HG03066 (cell line): ENCODE measurements around the gene WWOX.

ENCODE experiments used
- ATAC-seq: cut with Tn5 transposase; IDR thresholded peaks from one replicate; pipeline ENCODE4 v1.9.1; 2021; ENCODE audit warnings: low read depth; ENCODE audit not compliant: unreplicated experiment

Gene WWOX

DNA sequence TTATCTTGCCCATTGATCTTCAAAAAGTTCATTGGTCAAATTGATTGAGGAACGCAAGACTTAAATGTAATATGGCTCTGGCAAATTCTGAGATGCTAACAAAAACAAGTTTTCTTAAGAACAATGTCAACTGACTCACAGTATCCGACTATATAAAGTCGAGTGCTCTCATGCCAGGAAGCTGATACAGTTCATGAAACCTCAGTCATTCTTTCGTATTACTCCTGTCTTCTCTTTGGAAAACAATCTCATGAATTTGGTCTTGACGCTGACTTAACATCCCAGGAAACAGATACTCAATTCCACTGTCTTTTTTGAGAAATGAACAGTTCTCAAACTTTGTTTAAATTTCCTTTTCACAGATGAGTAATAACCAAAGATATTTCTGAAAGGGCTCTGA is 796.2 kb downstream of the WWOX start:
- ATAC-seq = no peak

GRCh38 chr16:78896280-78896679 is 796.8 kb downstream of the WWOX start:
- ATAC-seq = no peak

- ATAC-seq = no peak
These were observed 797.8 kb downstream of the WWOX start for GRCh38 chr16:78897299-78897698.

GRCh38 chr16:78900044-78900811 is 800.8 kb downstream of the WWOX start:
- no peak for ATAC-seq

DNA sequence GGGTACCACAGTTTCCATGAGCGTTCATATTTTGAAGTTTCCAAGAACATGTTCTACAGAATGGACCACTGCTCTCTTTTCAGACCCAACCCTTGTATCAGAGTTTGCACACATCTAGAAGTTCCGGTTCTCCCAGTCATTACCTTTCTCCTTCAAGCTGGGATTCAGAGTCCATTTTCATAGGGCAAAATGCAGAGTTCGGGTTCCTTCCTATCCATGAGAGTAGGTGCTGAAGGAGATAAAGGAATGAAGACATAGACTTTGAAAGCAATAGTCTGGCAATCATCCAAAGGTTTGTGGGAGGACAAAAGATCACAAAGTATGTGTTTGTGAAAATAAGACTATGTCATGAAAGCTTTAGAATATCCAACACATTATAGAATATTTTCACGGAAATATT is 801.5 kb downstream of the WWOX start:
- no peak for ATAC-seq

GRCh38 chr16:78902321-78902720 is 802.9 kb downstream of the WWOX start:
- ATAC-seq = no peak

- no peak for ATAC-seq
These were observed 803.8 kb downstream of the WWOX start for GRCh38 chr16:78903237-78903636.

- ATAC-seq = no peak
These were observed 804.4 kb downstream of the WWOX start for GRCh38 chr16:78903843-78904242.

- no peak for ATAC-seq
These were observed 806.7 kb downstream of the WWOX start for GRCh38 chr16:78906135-78906534.

GRCh38 chr16:78909226-78909625 is 809.8 kb downstream of the WWOX start:
- ATAC-seq = no peak

GRCh38 chr16:78915811-78916345 is 816.4 kb downstream of the WWOX start:
- no peak for ATAC-seq

- no peak for ATAC-seq
These were observed 817.6 kb downstream of the WWOX start for GRCh38 chr16:78916928-78917545.

DNA sequence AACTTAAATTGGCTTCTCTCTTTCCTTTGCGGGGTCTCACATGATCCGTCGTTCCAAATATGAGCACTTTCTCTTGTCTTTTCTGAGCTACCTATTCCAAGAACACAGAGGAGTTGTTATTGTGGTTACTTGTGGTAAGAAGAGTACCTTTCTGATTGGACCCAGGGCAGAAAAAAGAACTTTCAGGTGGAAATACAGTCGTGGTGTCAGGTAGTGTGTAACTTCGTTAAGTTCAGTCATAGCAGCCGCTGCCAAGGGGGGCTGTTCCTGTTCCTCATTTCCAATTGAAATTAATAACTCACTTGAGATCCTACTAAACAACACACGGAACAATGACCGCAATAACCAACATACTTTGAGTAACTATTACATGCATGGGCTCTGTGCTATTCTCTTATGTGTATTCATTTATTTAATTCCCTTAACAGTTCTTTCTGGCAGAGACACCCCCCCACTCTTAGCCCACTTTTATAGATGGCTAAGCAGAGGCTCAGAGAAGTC is 819.4 kb downstream of the WWOX start:
- ATAC-seq = no peak

- no peak for ATAC-seq
These were observed 820.4 kb downstream of the WWOX start for GRCh38 chr16:78919852-78920251.

DNA sequence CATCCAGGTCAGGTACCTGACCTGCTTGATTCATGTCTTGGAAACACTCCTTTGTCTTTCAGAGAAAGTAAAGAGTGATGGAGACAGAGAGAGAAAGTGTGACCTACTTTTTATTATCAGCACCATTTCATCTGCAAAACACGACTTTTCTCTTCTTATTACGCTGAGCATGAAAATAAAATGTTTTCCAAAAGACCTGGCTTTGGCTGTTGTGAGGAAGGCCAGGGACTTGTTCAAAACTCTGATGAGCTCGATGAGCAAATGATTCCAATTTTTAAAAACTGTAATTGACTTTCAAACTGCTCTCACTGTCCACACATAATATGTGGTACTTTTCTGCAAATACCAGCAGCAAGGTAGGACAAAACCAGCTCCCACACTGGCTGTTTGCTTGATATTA is 821.2 kb downstream of the WWOX start:
- ATAC-seq = no peak

GRCh38 chr16:78925083-78925767 is 825.8 kb downstream of the WWOX start:
- no peak for ATAC-seq

DNA sequence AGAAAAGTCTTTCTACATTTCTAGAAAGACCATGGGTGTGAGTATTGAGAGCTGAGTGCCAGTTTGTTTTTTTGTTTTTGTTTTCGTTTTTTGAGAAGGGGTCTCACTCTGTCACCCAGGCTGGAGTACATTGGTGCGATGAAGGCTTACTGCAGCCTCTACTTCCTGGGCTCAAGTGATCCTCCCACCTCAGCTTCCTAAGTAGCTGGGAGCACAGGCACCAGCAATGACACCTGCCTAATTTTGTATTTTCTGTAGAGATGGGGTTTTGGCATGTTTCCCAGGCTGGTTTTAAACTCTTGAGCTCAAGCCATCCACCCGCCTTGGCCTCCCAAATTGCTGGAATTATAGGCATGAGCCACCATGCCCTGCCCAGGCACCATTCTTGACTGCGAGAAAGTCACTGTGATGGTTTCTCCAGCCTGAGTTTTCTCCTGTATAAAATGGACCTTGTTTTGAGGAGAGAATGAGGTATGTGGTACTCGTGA is 827.3 kb downstream of the WWOX start:
- ATAC-seq = no peak

GRCh38 chr16:78927766-78928165 is 828.3 kb downstream of the WWOX start:
- ATAC-seq = no peak

DNA sequence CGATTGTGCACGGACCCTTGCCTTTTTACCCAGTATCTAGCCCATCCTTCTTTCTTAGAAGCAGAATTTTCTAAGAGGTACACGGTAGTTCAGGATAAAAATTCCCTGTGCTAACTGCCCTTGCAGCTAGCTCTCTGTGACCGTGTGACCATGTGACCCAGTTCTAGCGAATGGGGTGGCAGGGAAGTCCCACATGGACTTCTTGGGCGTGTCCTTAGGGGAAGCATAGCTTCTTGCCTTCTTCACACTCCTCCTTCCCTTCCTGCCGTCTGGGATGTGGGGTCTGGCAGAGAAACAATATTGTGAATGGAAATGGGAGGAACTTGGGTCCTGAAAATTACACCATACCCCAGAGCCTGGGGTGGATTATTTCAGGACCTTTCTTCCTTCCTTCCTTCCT is 830.4 kb downstream of the WWOX start:
- ATAC-seq = no peak

DNA sequence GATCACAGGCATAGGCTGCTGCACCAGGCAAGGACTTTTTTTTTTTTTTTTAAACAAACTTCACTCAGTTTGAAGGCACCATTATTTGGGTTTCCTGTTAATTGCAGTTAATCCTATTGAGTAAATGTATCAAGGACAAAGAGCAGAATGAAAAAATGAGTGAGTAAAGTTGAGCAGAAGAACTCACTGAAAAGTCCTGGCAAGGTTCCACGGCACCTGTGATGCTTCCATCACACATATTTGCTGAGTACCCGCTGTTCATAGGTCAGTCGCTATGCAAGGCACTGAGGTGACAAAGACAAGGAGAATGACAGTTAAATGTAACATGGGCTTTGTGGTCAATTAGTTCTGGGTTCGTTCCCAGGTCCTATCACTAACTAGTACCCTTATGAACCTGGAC is 831.1 kb downstream of the WWOX start:
- ATAC-seq = no peak

DNA sequence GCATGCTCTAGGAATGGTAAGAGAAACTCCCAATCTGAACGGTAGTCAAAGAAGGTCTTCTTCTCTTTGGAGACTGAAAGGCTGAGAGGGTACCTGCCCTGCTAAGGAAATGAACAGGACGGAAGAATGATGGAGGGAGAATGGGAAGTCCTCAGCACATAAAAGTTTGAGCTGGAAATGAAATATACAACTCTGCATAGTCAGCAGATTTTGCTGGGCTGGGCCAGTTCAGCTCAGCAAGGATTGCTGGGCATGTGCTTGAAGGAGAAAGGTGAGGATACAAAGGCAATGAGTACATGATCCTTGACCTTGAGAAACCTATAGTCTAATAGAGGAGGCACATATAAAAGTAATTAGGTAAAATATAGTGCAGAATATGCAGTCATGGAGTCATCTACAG is 831.8 kb downstream of the WWOX start:
- no peak for ATAC-seq
